PFSK-1 (cell line): ENCODE results near the gene ETV5.

Experiments
- FOXP2 ChIP-seq: optimal IDR thresholded peaks from 2 replicates; pipeline ENCODE3; 2011; ENCODE audit warnings: borderline replicate concordance, control low read depth, inconsistent platforms; ENCODE audit not compliant: insufficient read depth; ENCODE audit errors: extremely low read length, extremely low read depth
- POLR2AphosphoS5 ChIP-seq: IDR thresholded peaks from 2 replicates; pipeline ENCODE4 v1.6.1; 2012; ENCODE audit warnings: low read depth, mild to moderate bottlenecking, control low read depth, low read length, moderate library complexity
- REST ChIP-seq, 2 experiments: IDR thresholded peaks; 2 replicates each; pipeline versions ENCODE4 v1.6.1 to v1.8.0; 2011 to 2012; ENCODE audit warnings: low read depth in 2 of 2, low read length in 2 of 2, control low read depth in 1 of 2, inconsistent platforms in 1 of 2, mild to moderate bottlenecking in 1 of 2, moderate library complexity in 1 of 2; ENCODE audit not compliant: insufficient read depth in 1 of 2
- SIN3A ChIP-seq: IDR thresholded peaks from 2 replicates; pipeline ENCODE4 v1.6.1; 2012; ENCODE audit warnings: mild to moderate bottlenecking, low read length, moderate library complexity, borderline replicate concordance; ENCODE audit not compliant: insufficient read depth
- TAF1 ChIP-seq: IDR thresholded peaks from 2 replicates; pipeline ENCODE4 v1.6.1; 2012; ENCODE audit warnings: low read length, control low read depth, borderline replicate concordance; ENCODE audit not compliant: insufficient read depth

Gene ETV5

GRCh38 chr3:186105543-186105942 is 3.3 kb downstream of the ETV5 start:
- TF ChIP-seq POLR2AphosphoS5 (peak; percentile 71), SIN3A (peak; percentile 84; the same call in 1 of the 2 replicates), TAF1 (no peak), FOXP2 (no peak), REST (IDR thresholded peaks at IDR 0.05; ENCODE audit: insufficient read depth in 1 of 2, low read depth in 2 of 2, low read length in 2 of 2) (peak in 1 of 2 experiments; percentile 17; a peak in 1 of 4 replicates)

- TF ChIP-seq FOXP2 (no peak), POLR2AphosphoS5 (peak; percentile 49; the same call in 1 of the 2 replicates)
These were observed 6.2 kb downstream of the ETV5 start for GRCh38 chr3:186102687-186103086.

GRCh38 chr3:186100398-186100797 is 8.5 kb downstream of the ETV5 start:
- TF ChIP-seq TAF1 (no peak), FOXP2 (no peak), SIN3A (no peak), POLR2AphosphoS5 (no peak), REST (IDR thresholded peaks at IDR 0.05; ENCODE audit: insufficient read depth in 1 of 2, low read depth in 2 of 2, low read length in 2 of 2) (no peak)

GRCh38 chr3:186099178-186099577 is 9.7 kb downstream of the ETV5 start:
- TF ChIP-seq FOXP2 (no peak), SIN3A (no peak), TAF1 (no peak), POLR2AphosphoS5 (no peak; the same call in 1 of the 2 replicates), REST (IDR thresholded peaks at IDR 0.05; ENCODE audit: insufficient read depth in 1 of 2, low read depth in 2 of 2, low read length in 2 of 2) (no peak)

- no peak for TF ChIP-seq SIN3A
- TF ChIP-seq FOXP2, result no peak
- no peak for TF ChIP-seq POLR2AphosphoS5
- no peak for TF ChIP-seq REST (IDR thresholded peaks at IDR 0.05; ENCODE audit: insufficient read depth in 1 of 2, low read depth in 2 of 2, low read length in 2 of 2)
- TF ChIP-seq TAF1, result no peak
These were observed 10.1 kb downstream of the ETV5 start for GRCh38 chr3:186098740-186099139.
